Mucosa of descending colon (tissue), 3 donors: ENCODE results near the gene HTRA2. TPM values are rescaled to one million over a fixed set of nuclear protein-coding genes. Genes with fewer than 3 reads are reported as not detected.

Source experiments
- ATAC-seq: fragments of 200-7000 bp; cut with Tn5 transposase; one replicate; pipeline ENCODE4 v1.9.1; 2020; ENCODE audit warnings: mild to moderate bottlenecking, moderate library complexity
- DNase-seq, 3 donors: peaks; one replicate each; pipeline ENCODE4 v3.0.0-alpha.2; 2020
- H3K36me3 ChIP-seq: fragments of 200-600 bp; one replicate; pipeline ENCODE4 v1.8.0; 2021; ENCODE audit warnings: low read depth, mild to moderate bottlenecking
- H3K4me1 ChIP-seq: fragments of 200-600 bp; one replicate; pipeline ENCODE4 v1.8.0; 2021; ENCODE audit warnings: low read depth, mild to moderate bottlenecking
- H3K4me3 ChIP-seq: fragments of 200-600 bp; one replicate; pipeline ENCODE4 v1.8.0; 2021; ENCODE audit warnings: mild to moderate bottlenecking
- H3K9me3 ChIP-seq: fragments of 200-600 bp; one replicate; pipeline ENCODE4 v1.8.0; 2021; ENCODE audit warnings: mild to moderate bottlenecking
- intact Hi-C, 2 donors: fragments of 100-400 bp; cut with DNase I in 1 of 2; cut with micrococcal nuclease in 1 of 2; formaldehyde crosslinking; loops; one replicate each; pipeline versions ENCODE4 v1.11.0 to v1.11.1; 2022; cut with DNase I, micrococcal nuclease
- total RNA-seq, 3 donors: library from RNA; stranded (reverse); fragmentation: NEBNext Ultra II Directional in 2 of 3; extraction: Animal tissue kit (Norgen Biotek cat#: 25700) in 2 of 3; gene quantifications; one replicate each; pipeline versions ENCODE4 v1.2.1 to v1.2.4, GENCODE V29; 2021 to 2023
- TF ChIP-seq, protein P1 (sequence below): fragments of 200-600 bp; IDR thresholded peaks from one replicate; pipeline ENCODE4 v1.8.0; 2022; ENCODE audit warnings: antibody characterized with exemption, mild to moderate bottlenecking
- donor health status: DM: no; HTN: no; CAD: no; lungs with moderate emphysema.
- donor health status: DM: no; HTN: no; CAD: no.
- donor health status: DM: no; HTN: yes; CAD: no.

HTRA2 gene
- total RNA-seq, 3 donors from 2014 or later, result 22.2 to 37.1 (median 23.3) TPM

DNA sequence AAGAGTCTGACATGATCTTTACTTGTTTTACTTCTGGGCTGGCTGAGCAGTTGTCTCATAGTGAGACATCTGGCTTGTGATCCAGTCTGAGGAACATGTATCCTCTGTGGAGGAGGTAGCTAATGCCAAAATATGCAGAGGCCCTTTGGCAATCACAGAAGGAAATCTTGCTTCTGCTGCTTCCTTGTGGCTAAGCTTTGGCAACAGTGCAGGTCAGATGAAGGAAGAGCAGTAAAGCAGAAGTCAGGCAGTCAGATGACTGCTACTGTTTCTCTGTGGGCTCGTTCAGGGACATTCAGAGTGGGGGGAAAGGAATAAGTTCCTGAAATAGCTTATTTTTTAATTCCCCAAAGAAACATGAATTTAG, 47.1 kb downstream of the HTRA2 start:
- H3K4me1 ChIP-seq, result no peaks in the 10 kb centered on the region
- no peak overlapping the region for H3K4me3 ChIP-seq
- H3K36me3 ChIP-seq, result no peaks in the 10 kb centered on the region
- no peaks in the 10 kb centered on the region for H3K9me3 ChIP-seq
- ATAC-seq, result peak; percentile 61
- intact Hi-C loops, result no loop called here
- TF ChIP-seq, protein P1, sequence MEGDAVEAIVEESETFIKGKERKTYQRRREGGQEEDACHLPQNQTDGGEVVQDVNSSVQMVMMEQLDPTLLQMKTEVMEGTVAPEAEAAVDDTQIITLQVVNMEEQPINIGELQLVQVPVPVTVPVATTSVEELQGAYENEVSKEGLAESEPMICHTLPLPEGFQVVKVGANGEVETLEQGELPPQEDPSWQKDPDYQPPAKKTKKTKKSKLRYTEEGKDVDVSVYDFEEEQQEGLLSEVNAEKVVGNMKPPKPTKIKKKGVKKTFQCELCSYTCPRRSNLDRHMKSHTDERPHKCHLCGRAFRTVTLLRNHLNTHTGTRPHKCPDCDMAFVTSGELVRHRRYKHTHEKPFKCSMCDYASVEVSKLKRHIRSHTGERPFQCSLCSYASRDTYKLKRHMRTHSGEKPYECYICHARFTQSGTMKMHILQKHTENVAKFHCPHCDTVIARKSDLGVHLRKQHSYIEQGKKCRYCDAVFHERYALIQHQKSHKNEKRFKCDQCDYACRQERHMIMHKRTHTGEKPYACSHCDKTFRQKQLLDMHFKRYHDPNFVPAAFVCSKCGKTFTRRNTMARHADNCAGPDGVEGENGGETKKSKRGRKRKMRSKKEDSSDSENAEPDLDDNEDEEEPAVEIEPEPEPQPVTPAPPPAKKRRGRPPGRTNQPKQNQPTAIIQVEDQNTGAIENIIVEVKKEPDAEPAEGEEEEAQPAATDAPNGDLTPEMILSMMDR, result no peak
- peak in 1 of 3 donors; percentile 34 for DNase-seq

DNA sequence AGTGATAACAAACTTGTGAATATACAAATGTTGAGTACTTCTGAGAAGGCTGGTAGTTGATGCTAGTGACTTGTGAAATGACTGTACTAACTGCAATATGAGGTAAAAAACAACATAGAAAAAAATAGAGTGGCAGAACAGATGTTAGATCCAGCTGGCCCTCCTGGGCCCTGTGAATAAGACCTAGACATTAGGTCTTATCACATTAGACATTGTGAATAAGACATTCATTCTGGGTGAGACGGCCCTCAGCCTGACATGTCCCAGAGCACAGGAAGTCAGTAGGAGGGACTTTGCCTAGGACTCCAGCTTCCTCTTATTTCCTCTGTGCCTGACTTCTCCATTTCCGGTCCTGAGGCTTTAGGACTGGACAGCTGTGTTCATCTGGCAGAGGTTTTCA, 47.7 kb downstream of the HTRA2 start:
- H3K4me3 ChIP-seq, result no peak overlapping the region
- no peaks in the 10 kb centered on the region for H3K4me1 ChIP-seq
- no peaks in the 10 kb centered on the region for H3K9me3 ChIP-seq
- intact Hi-C loops, result no loop called here
- ATAC-seq (peak; percentile 55), DNase-seq (no peak)
- TF ChIP-seq, protein P1, result no peak
- no peaks in the 10 kb centered on the region for H3K36me3 ChIP-seq

DNA sequence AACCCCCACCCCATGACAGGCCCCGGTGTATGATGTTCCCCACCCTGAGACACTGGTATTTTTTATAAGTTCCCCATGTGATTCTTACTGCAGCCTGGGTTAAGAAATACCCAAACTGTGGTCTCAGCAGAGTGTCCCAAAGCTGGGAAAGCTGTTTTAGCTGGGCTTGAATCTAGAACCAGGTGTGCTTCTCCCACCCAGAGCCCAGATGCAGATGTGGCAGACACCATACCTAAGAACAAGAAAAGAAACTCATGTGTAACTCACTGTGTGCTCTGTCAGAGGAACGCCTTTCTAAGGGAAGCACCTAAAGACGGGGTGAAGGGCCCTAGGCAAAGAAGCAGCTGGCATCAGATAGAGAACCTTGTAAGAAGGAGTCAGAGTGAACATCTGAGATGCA, 48.7 kb downstream of the HTRA2 start:
- Histone ChIP-seq H3K9me3 (no peaks in the 10 kb centered on the region), H3K4me3 (no peak overlapping the region), H3K36me3 (no peaks in the 10 kb centered on the region), H3K4me1 (no peaks in the 10 kb centered on the region)
- ATAC-seq (no peak), DNase-seq (no peak)
- TF ChIP-seq, protein P1, result no peak
- intact Hi-C loops, result no loop called here

DNA sequence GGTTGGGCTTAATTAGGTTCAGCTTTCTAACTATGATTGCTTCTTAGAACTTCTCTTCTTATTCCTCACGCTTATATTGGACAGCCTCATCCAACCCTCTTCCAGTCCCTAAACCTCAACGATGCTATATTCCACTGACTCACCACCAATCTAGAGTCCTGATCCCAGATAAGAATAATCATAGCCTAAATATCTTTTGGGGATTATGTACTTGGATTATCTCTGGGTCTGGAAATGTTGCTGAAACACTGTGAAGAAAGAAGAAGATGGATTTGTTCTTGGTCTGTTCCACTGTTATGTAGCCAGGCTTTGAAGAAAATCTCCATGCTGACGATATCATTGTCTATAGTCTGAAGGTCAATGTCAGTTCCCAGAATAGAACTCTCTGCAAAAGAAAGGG, 51.7 kb downstream of the HTRA2 start:
- H3K4me3 ChIP-seq, result no peak overlapping the region
- H3K9me3 ChIP-seq, result no peaks in the 10 kb centered on the region
- TF ChIP-seq, protein P1, result no peak
- ATAC-seq (no peak), DNase-seq (no peak)
- H3K4me1 ChIP-seq, result no peaks in the 10 kb centered on the region
- intact Hi-C loops, result no loop called here
- no peaks in the 10 kb centered on the region for H3K36me3 ChIP-seq

DNA sequence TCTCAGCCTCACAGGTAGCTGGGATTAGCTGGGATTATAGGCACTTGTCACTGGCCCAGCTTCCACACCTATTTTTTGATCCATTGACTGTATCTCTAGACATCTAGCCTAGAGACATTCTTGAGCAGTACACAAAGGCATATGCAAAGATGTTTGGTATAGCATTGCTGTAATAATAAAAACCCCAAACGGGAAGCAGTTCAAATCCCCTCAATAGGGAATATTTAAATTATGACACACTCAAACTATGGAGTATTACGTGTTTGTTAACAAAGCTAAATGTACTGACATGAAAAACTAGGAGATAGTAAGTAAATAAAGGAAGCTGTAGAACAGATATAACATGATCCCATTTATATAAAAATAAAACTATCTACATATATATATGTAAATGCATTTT, 52.5 kb downstream of the HTRA2 start:
- intact Hi-C loops, result no loop called here
- ATAC-seq, result no peak
- H3K9me3 ChIP-seq, result no peaks in the 10 kb centered on the region

More for the DNA sequence above, 52.5 kb downstream of the HTRA2 start:
- Histone ChIP-seq H3K36me3 (no peaks in the 10 kb centered on the region), H3K4me3 (no peak overlapping the region), H3K4me1 (no peaks in the 10 kb centered on the region)
- TF ChIP-seq, protein P1, result no peak
- DNase-seq, result no peak

Other genes starting within 250 kb of the HTRA2 start
- 1 to 10 TPM; 2.1 to 3.1 (median 2.1) TPM for gene SLC4A5, start 186.5 kb upstream of the HTRA2 start, total RNA-seq
- gene DCTN1, start 149.6 kb upstream of the HTRA2 start, total RNA-seq, result 100 to 1,000 TPM; 114 to 159 (median 116) TPM
- gene C2orf81, start 108.3 kb upstream of the HTRA2 start, total RNA-seq, result 1 to 10 TPM in 2 of 3 donors, under 1 TPM in 1; 0.53 to 2.3 (median 1.9) TPM
- 1 to 10 TPM; 4.0 to 4.8 (median 4.5) TPM for gene WDR54, start 108.2 kb upstream of the HTRA2 start, total RNA-seq
- gene RTKN, start 88.0 kb upstream of the HTRA2 start, total RNA-seq, result 10 to 100 TPM; 49.2 to 60.7 (median 49.7) TPM
- 10 to 100 TPM; 25.0 to 36.5 (median 32.3) TPM for gene INO80B, start 74.8 kb upstream of the HTRA2 start, total RNA-seq
- 10 to 100 TPM; 51.1 to 60.6 (median 56.1) TPM for gene WBP1, start 71.5 kb upstream of the HTRA2 start, total RNA-seq
- 10 to 100 TPM; 45.7 to 64.0 (median 52.7) TPM for gene MOGS, start 64.6 kb upstream of the HTRA2 start, total RNA-seq
- gene MRPL53, start 57.3 kb upstream of the HTRA2 start, total RNA-seq, result 10 to 100 TPM; 48.2 to 63.6 (median 57.1) TPM
- gene CCDC142, start 46.9 kb upstream of the HTRA2 start, total RNA-seq, result 10 to 100 TPM; 22.6 to 36.5 (median 28.5) TPM
- gene TTC31, start 46.9 kb upstream of the HTRA2 start, total RNA-seq, result 10 to 100 TPM; 27.2 to 34.1 (median 30.9) TPM
- 1 to 10 TPM; 1.0 to 1.5 (median 1.5) TPM for gene LBX2, start 30.3 kb upstream of the HTRA2 start, total RNA-seq
- 10 to 100 TPM; 20.3 to 29.1 (median 22.3) TPM for gene PCGF1, start 22.2 kb upstream of the HTRA2 start, total RNA-seq
- 1 to 10 TPM in 1 of 3 donors, under 1 TPM in 2; 0.17 to 1.6 (median 0.51) TPM for gene TLX2, start 15.5 kb upstream of the HTRA2 start, total RNA-seq
- gene DQX1, start 3.7 kb upstream of the HTRA2 start, total RNA-seq, result 10 to 100 TPM; 17.9 to 58.3 (median 22.2) TPM
- gene AUP1, start 227 bp upstream of the HTRA2 start, total RNA-seq, result 100 to 1,000 TPM; 108 to 179 (median 129) TPM
- 1 to 10 TPM; 2.2 to 6.9 (median 4.4) TPM for gene LOXL3, start 24.0 kb downstream of the HTRA2 start, total RNA-seq
- 10 to 100 TPM; 16.5 to 18.9 (median 18.5) TPM for gene DOK1, start 24.8 kb downstream of the HTRA2 start, total RNA-seq
- under 1 TPM; 0.19 to 0.43 (median 0.31) TPM for gene M1AP, start 118.4 kb downstream of the HTRA2 start, total RNA-seq
- gene SEMA4F, start 124.3 kb downstream of the HTRA2 start, total RNA-seq, result 1 to 10 TPM; 3.9 to 5.7 (median 4.4) TPM